H9 (cell line): ENCODE data around the gene NFYC. TPM values are rescaled to one million over a fixed set of nuclear protein-coding genes. Genes with fewer than 3 reads are reported as not detected.
A peak's percentile ranks its signal among the peaks of the same experiment; 100 is the strongest.

Source experiments
- DNase-seq: peaks from one replicate; pipeline ENCODE4 v3.0.0-alpha.2; 2017
- H2AFZ ChIP-seq: one replicate; pipeline ENCODE4 v1.6.1; 2013; ENCODE audit warnings: mild to moderate bottlenecking, low read length, control low read depth, moderate library complexity
- H2AK5ac ChIP-seq: 2 replicates; pipeline ENCODE4 v1.6.1; 2013; ENCODE audit warnings: low read length, control low read depth, mixed read lengths; ENCODE audit not compliant: insufficient read length
- H2BK120ac ChIP-seq: one replicate; pipeline ENCODE4 v1.6.1; 2013; ENCODE audit warnings: low read depth, mild to moderate bottlenecking, low read length, control low read depth, inconsistent platforms; ENCODE audit not compliant: poor library complexity, severe bottlenecking
- H2BK12ac ChIP-seq: 2 replicates; pipeline ENCODE4 v1.6.1; 2013; ENCODE audit warnings: low read length, control low read depth, mixed read lengths, low read depth; ENCODE audit not compliant: insufficient read length
- H2BK15ac ChIP-seq: 2 replicates; pipeline ENCODE4 v1.6.1; 2013; ENCODE audit warnings: low read depth, low read length, control low read depth
- H2BK20ac ChIP-seq: one replicate; pipeline ENCODE4 v1.6.1; 2013; ENCODE audit warnings: low read depth, mild to moderate bottlenecking, low read length, control low read depth, inconsistent platforms; ENCODE audit not compliant: poor library complexity, severe bottlenecking
- H2BK5ac ChIP-seq: 2 replicates; pipeline ENCODE4 v1.6.1; 2013; ENCODE audit warnings: low read length, control low read depth, mixed read lengths; ENCODE audit not compliant: insufficient read length
- H3K14ac ChIP-seq: 2 replicates; pipeline ENCODE4 v1.6.1; 2013; ENCODE audit warnings: low read length, control low read depth; ENCODE audit not compliant: insufficient read depth
- H3K18ac ChIP-seq: 2 replicates; pipeline ENCODE4 v1.6.1; 2013; ENCODE audit warnings: low read depth, mild to moderate bottlenecking, mixed read lengths, low read length, control low read depth; ENCODE audit not compliant: insufficient read length
- H3K23ac ChIP-seq: 2 replicates; pipeline ENCODE4 v1.6.1; 2013; ENCODE audit warnings: low read length, control low read depth, mixed read lengths, low read depth; ENCODE audit not compliant: insufficient read length
- H3K23me2 ChIP-seq: 2 replicates; pipeline ENCODE4 v1.6.1; 2013; ENCODE audit warnings: low read depth, mild to moderate bottlenecking, mixed read lengths, low read length, control low read depth; ENCODE audit not compliant: insufficient read length, poor library complexity, severe bottlenecking
- H3K27ac ChIP-seq: 2 replicates; pipeline ENCODE4 v1.5.1; 2013; ENCODE audit warnings: low read length, control low read depth, mixed read lengths, low read depth; ENCODE audit not compliant: insufficient read length
- H3K27me3 ChIP-seq: 2 replicates; pipeline ENCODE4 v1.6.1; 2013; ENCODE audit warnings: low read length, control low read depth, inconsistent platforms; ENCODE audit not compliant: insufficient read depth
- H3K4ac ChIP-seq: 2 replicates; pipeline ENCODE4 v1.6.1; 2013; ENCODE audit warnings: low read depth, mild to moderate bottlenecking, control low read depth, inconsistent platforms, low read length, moderate library complexity
- H3K4me1 ChIP-seq: 2 replicates; pipeline ENCODE4 v1.6.1; 2013; ENCODE audit warnings: low read length, control low read depth, inconsistent platforms; ENCODE audit not compliant: insufficient read depth
- H3K4me2 ChIP-seq: 2 replicates; pipeline ENCODE4 v1.6.1; 2013; ENCODE audit warnings: low read length, control low read depth, mixed read lengths; ENCODE audit not compliant: insufficient read length, insufficient read depth
- H3K56ac ChIP-seq: 2 replicates; pipeline ENCODE4 v1.6.1; 2013; ENCODE audit warnings: low read depth, mild to moderate bottlenecking, mixed read lengths, low read length, control low read depth; ENCODE audit not compliant: insufficient read length
- H3K79me1 ChIP-seq: 2 replicates; pipeline ENCODE4 v1.6.1; 2013; ENCODE audit warnings: low read depth, mild to moderate bottlenecking, moderate library complexity, low read length, control low read depth, inconsistent platforms; ENCODE audit not compliant: insufficient read depth, poor library complexity, severe bottlenecking
- H3K79me2 ChIP-seq: 2 replicates; pipeline ENCODE4 v1.6.1; 2013; ENCODE audit warnings: low read length, control low read depth, inconsistent platforms; ENCODE audit not compliant: insufficient read depth
- H3K9ac ChIP-seq: 2 replicates; pipeline ENCODE4 v1.6.1; 2013; ENCODE audit warnings: low read length, control low read depth, mixed read lengths; ENCODE audit not compliant: insufficient read length; ENCODE audit errors: extremely low read depth
- H3K9me3 ChIP-seq: one replicate; pipeline ENCODE4 v1.6.1; 2013; ENCODE audit warnings: low read depth, low read length, inconsistent platforms; ENCODE audit not compliant: control insufficient read depth
- H3T11ph ChIP-seq: one replicate; pipeline ENCODE4 v1.6.1; 2013; ENCODE audit warnings: mild to moderate bottlenecking, low read length, control low read depth, inconsistent platforms
- H4K20me1 ChIP-seq: one replicate; pipeline ENCODE4 v1.6.1; 2013; ENCODE audit not compliant: control insufficient read depth, insufficient read length, insufficient read depth
- H4K5ac ChIP-seq: 2 replicates; pipeline ENCODE4 v1.6.1; 2013; ENCODE audit warnings: low read depth, mild to moderate bottlenecking, mixed read lengths, low read length, control low read depth; ENCODE audit not compliant: insufficient read length
- H4K8ac ChIP-seq: replicated peaks from 2 replicates; pipeline ENCODE4 v1.6.1; 2013; ENCODE audit warnings: low read length, control low read depth, mixed read lengths, low read depth; ENCODE audit not compliant: insufficient read length
- H4K91ac ChIP-seq: 2 replicates; pipeline ENCODE4 v1.6.1; 2013; ENCODE audit warnings: low read depth, mild to moderate bottlenecking, moderate library complexity, mixed read lengths, low read length, control low read depth; ENCODE audit not compliant: insufficient read length
- H3K27ac Mint-ChIP-seq, 3 experiments: 2 replicates in 2 of 3; 3 replicates in 1 of 3; pipeline ENCODE4 v1.8.0; 2020 to 2021; ENCODE audit warnings: mixed read lengths in 3 of 3, mild to moderate bottlenecking in 1 of 3, moderate library complexity in 1 of 3
- H3K27me3 Mint-ChIP-seq: 2 replicates; pipeline ENCODE4 v1.8.0; 2021; ENCODE audit warnings: low read depth, mild to moderate bottlenecking, moderate library complexity, mixed read lengths
- H3K36me3 Mint-ChIP-seq, 3 experiments: 2 replicates in 2 of 3; 3 replicates in 1 of 3; pipeline ENCODE4 v1.8.0; 2020 to 2021; ENCODE audit warnings: low read depth in 3 of 3, mixed read lengths in 3 of 3; ENCODE audit not compliant: insufficient read depth in 1 of 3
- H3K4me1 Mint-ChIP-seq, 2 experiments: 2 replicates each; pipeline ENCODE4 v1.8.0; 2020; ENCODE audit warnings: mixed read lengths in 2 of 2
- H3K4me3 Mint-ChIP-seq, 2 experiments: 2 replicates in 1 of 2; 3 replicates in 1 of 2; pipeline ENCODE4 v1.8.0; 2020 to 2021; ENCODE audit warnings: mild to moderate bottlenecking in 2 of 2, mixed read lengths in 2 of 2, moderate library complexity in 1 of 2
- H3K9me3 Mint-ChIP-seq, 2 experiments: 2 replicates in 1 of 2; 3 replicates in 1 of 2; pipeline ENCODE4 v1.8.0; 2020; ENCODE audit warnings: mild to moderate bottlenecking in 2 of 2, mixed read lengths in 2 of 2, moderate library complexity in 1 of 2
- CTCF ChIP-seq: fragments of 200-600 bp; sonication (generic); conservative IDR thresholded peaks from 3 replicates; pipeline ENCODE4 v1.8.0; 2021; ENCODE audit warnings: antibody characterized with exemption, mild to moderate bottlenecking
- WGBS: extraction: QIAGEN DNeasy Blood & Tissue Kit; methylation state at CpG from one replicate; pipeline ENCODE4 v1.1.7; 2013; ENCODE audit warnings: missing lambda C conversion rate, low lambda C conversion rate, mixed read lengths; ENCODE audit not compliant: insufficient read length; ENCODE audit errors: extremely low coverage; 5-methylcytosine and 5-hydroxymethylcytosine counted together
- total RNA-seq: library from RNA; stranded (reverse); gene quantifications from 2 replicates; pipeline ENCODE4 v1.2.1, GENCODE V29; 2021

Gene NFYC
- total RNA-seq, 1 experiment from 2014 or later, result 54.7 TPM

GRCh38 chr1:40783001-40783905 is 91.7 kb downstream of the NFYC start, which contains the start of gene KCNQ4:
TSS of gene KCNQ4 (plus strand) at chr1:40783787. CDS start at chr1:40784094, 307 bp downstream.
- DNase-seq, result peak; percentile 73
- Histone ChIP-seq H3K56ac (no peak within 1 kb of the TSS), H2BK120ac (no peak within 1 kb of the TSS), H3K23ac (no peak within 1 kb of the TSS), H3K27me3 (peaks cover 9% of the 10 kb centered on the region; the same call in 1 of the 2 replicates), H3K79me2 (no peaks in the 10 kb centered on the region), H3K18ac (no peak within 1 kb of the TSS), H3K4me2 (peak within 1 kb of the TSS; percentile 50), H3K9me3 (no peaks in the 10 kb centered on the region), H3K14ac (no peak within 1 kb of the TSS; the same call in 1 of the 2 replicates), H2BK15ac (no peak within 1 kb of the TSS), H2AK5ac (no peak within 1 kb of the TSS), H3K4me1 (no peaks in the 10 kb centered on the region; the same call in 1 of the 2 replicates), H3K9ac (no peak within 1 kb of the TSS), H2BK12ac (no peak within 1 kb of the TSS), H2AFZ (no peak within 1 kb of the TSS), H3K79me1 (no peaks in the 10 kb centered on the region), H3T11ph (no peak within 1 kb of the TSS), H3K23me2 (peaks cover 17% of the 10 kb centered on the region), H2BK20ac (no peak within 1 kb of the TSS), H4K5ac (no peak within 1 kb of the TSS), H3K27ac (no peak within 1 kb of the TSS), H4K91ac (no peak within 1 kb of the TSS), H3K4ac (no peak within 1 kb of the TSS), H2BK5ac (no peak within 1 kb of the TSS), H4K8ac (no peak within 1 kb of the TSS), H4K20me1 (no peaks in the 10 kb centered on the region)
- no CpG with 5 or more reads among the region's 73 CpGs for WGBS
- H3K4me1 Mint-ChIP-seq, result peaks cover 15 to 32% of the 10 kb centered on the region in 2 experiments
- peaks cover 3 to 6% (median 4%) of the 10 kb centered on the region in 3 experiments; a peak in 4 of 7 replicates for H3K36me3 Mint-ChIP-seq
- H3K9me3 Mint-ChIP-seq, result peaks cover 2 to 3% of the 10 kb centered on the region in 2 experiments; a peak in 1 of 5 replicates
- peak within 1 kb of the TSS; percentile 71 to 89 for H3K4me3 Mint-ChIP-seq
- H3K27me3 Mint-ChIP-seq, result peaks cover 65% of the 10 kb centered on the region
- 0 out of 3 replicates have a peak, but pooled peaks have one; percentile 8 for TF ChIP-seq CTCF
- H3K27ac Mint-ChIP-seq, result no peak within 1 kb of the TSS; a peak in 1 of 7 replicates
